Hematopoietic multipotent progenitor cell treated with erythropoietin and hydrocortisone succinate and interleukin-3 and kit ligand, for 6 days (in vitro differentiated cells): ENCODE measurements around the gene IFI27.
"Not testable (repeated sequence)": the region's sequence is repeated elsewhere in the genome, so short reads cannot be mapped to it uniquely, and the experiment has no call there.

Experiments used
- DNase-seq: peaks from one replicate; pipeline ENCODE4 v3.0.0-alpha.2; 2015

IFI27 gene

GRCh38 chr14:94126800-94127199 lies 16.3 kb downstream of the IFI27 start:
- no peak for DNase-seq

GRCh38 chr14:94127330-94127729 lies 16.8 kb downstream of the IFI27 start:
- no peak for DNase-seq

DNA sequence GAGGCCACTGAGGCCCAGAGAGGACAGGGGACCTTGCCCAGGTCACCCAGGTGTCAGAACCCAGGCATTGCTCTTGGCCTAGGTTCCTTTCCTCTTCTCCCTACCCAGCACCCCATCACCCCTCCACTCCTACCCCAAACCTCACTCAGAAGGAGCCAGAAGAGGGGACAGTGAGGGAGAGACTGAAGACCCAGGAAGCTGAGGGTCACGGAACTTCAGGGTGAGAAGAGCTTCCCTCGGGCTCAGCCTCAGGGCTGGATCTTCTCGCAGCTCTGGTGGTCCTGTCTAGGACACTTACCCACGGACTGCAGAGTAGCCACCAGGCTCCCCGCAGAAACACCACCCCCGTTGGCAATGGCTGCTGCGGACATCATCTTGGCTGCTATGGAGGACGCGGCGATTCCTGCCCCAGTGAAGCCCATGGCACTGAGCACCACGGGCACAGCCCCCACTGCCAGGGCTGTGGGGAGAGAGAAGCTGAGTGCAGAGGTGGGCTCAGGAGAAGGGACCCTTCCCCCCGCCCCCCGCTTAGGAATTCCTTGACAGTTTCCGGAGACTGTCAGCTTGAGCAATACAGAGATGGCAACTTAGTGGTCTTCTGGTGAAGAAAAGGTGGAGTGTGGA lies 17.8 kb downstream of the IFI27 start:
- DNase-seq = no peak

DNA sequence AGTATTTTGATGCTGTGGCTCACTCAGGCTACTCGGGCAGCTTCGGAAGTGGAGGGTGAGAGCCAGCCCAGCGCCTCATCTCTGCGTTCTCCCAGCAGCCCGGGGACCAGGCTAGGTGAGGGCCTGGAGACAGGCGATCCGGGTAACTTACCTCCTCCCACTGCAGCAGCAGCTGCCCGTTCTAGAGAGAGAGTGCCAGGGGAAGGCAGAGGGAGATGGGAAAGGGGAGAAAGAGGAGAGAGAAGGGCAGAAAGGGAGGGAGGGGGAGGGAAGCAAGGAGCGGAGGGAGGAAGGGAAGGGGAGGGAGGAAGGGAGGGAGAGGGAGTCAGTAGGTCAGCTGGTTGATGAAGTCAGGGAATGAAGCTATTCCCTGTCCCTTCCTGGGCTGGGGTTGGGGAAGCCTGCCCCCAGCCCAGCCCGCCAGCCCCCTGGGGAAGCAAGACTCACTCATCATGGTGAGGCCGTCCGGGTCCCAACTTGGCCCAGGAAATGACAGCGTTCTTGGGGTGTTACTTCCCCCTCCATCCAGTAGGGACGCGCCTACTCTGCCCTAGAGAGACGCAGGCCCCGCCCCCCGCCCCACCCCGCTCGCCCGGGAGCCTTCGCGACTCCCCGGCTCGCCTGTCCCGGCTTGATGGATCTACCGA lies 18.7 kb downstream of the IFI27 start, which contains the start of gene IFI27L2:
IFI27L2 (minus strand) TSS at position 494 of the 647 bp plus-strand sequence; CDS start at position 454, 40 bp downstream.
- DNase-seq = peak; percentile 87

DNA sequence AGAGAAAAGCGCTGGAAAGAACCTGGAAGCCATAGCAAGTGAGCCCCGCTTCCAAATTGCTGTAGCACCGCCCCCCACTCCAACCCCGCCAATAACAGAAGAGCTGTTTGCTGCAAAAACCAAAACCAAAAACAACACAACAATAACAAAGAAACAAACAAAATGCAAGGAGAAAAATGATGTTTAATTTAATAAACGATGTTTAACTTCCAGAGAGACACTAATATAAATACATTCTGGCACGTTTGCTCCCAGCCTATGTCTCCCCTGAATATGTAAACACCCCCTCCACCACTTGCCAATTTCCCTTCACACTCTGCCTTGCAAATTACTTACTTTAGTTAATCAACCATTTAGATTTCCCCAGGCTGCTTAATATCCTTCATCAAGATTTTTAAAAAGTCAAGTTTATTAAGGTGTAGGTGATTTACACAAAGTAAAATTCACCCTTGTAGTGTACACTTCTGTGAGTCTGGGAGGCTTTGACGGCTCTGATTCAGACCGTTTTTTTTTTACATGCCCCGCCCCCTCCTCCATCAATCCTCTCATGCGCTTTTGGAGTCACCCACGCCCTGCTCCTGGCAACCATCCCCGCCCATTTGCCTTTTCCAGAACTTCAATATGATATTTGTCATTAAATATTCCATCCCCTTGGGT lies 19.4 kb downstream of the IFI27 start:
- peak; percentile 62 for DNase-seq

DNA sequence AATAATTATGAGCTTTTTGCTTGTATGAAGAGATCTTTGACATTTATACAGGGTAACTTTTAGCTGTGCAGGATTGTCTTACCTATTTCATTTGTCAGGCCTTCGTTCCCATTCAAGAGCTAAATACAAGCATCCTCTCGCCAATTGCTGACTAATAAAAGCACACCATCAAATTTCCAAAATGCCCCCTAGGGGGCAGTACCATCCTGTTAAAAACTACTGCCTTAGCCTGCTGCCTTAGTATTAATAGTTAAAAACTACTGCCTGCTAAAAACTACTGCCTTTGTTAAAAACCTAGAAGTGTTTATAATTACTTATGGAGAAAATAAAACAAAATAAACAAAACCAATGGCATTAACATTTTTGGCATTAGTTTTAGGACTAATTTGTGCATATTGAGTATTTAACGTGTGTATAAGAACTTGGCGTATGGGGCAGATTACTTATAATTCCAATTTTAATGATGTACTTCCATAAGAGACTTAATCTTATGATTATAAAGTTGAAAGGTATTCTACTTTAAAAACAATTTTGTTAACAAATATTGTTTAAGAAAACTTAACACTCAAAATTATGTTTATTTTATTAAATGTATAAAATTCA lies 21.9 kb downstream of the IFI27 start:
- DNase-seq = peak; percentile 89

DNA sequence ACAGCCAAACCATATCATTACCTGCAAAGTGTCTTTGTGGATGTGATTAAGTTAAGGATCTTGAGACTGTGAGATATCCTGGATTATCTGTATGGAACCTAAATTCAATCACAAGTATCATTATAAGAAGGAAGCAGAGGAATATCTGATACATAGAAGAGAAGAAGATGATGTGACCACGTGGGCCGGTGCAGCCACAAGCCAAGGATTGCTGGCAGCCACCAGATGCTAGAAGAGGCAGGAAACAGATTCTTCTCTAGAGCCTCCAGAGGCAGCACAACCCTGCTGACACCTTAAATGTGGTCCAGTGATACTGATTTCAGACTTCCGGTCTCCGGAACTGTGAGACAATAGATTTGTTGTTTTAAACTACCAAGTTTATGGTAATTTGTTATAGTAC lies 24.9 kb downstream of the IFI27 start:
- DNase-seq = no peak

- peak; percentile 89 for DNase-seq
Observed at GRCh38 chr14:94136575-94137331, 26.2 kb downstream of the IFI27 start.

DNA sequence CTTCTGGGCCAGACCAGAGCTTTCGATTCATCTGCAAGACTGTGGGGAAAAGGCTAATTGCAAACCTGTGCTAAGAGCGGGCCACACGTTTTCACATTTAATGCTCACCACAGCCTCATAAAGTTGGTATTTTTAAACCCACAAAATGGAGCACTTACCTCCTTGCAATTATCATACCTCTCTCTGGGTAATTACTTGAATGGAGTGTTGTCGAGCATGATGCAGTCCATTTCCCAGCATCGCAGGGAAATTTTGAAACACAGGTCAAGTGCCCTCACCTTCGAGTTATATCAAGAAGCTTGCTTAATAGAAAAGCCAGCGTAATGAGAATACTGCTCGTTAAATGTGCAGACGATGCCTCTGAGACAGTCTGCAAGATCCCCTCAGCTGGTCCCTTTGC lies 27.7 kb downstream of the IFI27 start:
- DNase-seq = no peak

GRCh38 chr14:94139006-94139405 lies 28.5 kb downstream of the IFI27 start:
- no peak for DNase-seq

GRCh38 chr14:94139421-94139820 lies 28.9 kb downstream of the IFI27 start:
- DNase-seq = no peak

DNA sequence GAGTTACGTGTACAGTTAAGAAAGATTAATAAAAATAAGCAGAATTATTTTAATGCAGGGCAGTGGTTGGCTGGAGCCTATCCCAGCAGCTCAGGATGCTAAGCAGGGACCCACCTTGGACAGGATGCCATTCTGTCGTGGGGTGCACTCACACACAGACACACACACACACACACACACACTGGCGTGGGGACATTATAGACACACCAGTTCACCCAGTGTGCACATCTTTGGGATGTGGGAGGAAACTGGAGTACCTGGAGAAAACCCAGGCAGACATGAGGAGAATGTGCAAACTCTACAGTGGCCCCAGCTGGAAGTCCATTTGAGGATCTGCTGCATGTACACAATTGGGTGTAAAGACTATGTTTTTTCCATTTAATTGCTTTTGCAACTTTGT lies 31.7 kb downstream of the IFI27 start:
- no peak for DNase-seq

- no peak for DNase-seq
Observed at GRCh38 chr14:94142836-94143235, 32.3 kb downstream of the IFI27 start.

DNA sequence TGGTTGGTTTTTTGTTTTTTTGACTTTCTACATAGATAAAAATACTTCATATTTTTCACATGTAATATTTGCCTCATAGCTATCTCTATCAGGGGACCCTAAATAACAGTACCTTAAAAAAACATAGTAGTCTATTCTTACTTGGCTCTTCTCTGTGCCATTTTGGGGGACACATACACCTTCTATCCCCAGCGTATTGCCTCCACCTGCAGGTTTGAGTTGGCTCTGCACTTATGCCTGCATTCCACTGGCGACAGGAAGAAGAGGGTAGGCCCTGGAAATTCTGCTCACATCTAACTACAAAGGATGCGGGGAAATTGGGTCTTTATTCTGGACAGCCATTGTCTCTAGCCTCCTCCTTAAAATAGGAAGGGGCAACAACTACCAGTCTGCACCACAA lies 32.7 kb downstream of the IFI27 start:
- DNase-seq = peak; percentile 40

DNA sequence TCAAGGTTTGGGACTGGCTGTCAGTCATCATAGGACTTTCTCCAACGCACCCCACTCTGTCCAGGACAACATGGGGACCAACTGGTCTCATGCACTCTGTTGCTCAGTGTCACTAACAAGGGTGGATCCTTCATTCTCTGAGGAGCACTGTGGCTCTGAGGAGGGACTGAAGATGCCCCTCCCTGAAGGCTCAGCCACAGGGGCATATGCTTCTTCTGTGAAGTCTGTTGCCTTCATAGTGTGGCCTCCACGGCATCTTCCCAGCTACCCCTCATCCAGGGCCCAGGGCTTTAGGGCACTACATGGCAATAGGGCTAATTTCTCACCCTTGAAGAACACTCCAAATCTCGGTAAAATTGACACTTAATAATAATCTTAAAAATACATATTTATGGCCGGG lies 33.2 kb downstream of the IFI27 start:
- no peak for DNase-seq

GRCh38 chr14:94144765-94145164 lies 34.2 kb downstream of the IFI27 start:
- no peak for DNase-seq

DNA sequence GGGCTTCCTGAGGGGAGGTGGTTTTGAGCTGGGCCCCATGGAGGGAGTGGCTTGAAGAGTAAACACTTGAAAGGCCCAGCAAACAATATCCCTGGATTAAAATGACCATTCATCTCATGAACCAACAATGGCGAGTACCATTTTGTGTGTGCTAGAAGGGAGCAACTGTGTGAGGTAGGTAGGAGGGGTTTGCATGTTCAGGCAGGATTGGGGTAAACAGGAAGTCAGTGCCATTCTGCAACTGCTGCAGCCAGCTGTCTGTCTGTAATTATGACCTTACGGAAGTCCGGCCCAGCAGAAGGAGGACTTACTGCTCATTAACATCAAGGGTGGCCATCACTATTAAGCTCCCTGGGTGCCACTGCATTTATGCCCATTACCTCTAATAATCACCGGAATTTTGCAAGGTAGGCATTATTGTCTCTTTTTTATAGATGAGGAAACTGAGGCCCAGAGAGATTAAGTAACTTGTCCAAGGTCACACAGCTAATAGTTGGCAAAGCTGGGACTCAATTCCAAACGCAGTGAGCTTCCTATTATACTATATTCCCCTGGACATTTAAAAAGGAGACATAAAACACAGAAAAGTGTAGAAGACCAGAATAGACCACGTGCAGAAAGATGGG lies 35.5 kb downstream of the IFI27 start:
- DNase-seq = no peak

DNA sequence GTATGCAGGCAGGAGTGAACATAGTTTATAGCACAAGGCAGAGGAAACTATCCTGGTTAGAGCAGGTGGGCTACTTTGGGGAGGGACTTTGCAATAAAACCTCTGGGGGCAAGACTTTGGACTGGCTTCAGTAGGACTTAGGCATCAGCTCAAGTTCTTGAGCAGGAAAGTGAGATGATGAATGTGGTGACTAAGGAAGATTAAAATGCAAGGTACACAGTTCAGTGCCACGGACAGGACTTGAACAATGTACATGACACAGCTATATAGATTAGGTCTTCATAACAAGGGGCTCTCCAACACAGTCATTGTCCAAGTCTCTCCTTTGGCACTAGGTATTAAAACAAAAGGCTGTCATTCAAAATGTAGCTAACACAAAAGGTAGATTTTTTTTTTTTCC lies 42.1 kb downstream of the IFI27 start:
- DNase-seq = no peak

DNA sequence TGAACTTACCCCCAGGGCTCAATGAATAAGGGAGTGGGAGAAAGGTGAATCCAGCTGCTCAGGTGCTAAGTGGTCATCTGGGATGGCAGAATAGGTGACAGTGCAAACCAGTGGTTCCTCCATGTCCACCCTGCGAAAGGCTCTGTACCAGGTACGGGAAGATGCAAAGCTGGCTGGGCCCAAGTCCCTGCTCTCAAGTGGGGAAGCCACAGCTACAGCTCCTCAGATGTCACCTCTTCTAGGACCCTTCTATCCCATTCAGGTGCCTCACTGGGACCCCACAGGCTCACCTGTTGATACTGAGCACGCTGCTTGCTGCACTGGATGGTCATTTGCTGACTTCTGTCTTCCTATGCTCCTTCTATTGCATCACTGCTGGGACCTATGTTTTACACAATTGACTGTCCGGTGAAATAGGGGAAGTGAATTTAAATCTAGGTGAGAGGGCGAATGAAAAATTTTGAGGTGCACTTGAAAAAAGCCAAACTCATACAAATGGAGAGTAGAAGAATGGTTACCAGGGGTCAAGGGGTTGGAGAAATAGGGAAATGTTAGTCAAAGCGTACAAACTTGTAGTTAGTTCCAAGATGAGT lies 43.3 kb downstream of the IFI27 start:
- no peak for DNase-seq

- not testable (repeated sequence) for DNase-seq
Observed at GRCh38 chr14:94156143-94156542, 45.6 kb downstream of the IFI27 start.

GRCh38 chr14:94157197-94157596 lies 46.7 kb downstream of the IFI27 start:
- DNase-seq = no peak

DNA sequence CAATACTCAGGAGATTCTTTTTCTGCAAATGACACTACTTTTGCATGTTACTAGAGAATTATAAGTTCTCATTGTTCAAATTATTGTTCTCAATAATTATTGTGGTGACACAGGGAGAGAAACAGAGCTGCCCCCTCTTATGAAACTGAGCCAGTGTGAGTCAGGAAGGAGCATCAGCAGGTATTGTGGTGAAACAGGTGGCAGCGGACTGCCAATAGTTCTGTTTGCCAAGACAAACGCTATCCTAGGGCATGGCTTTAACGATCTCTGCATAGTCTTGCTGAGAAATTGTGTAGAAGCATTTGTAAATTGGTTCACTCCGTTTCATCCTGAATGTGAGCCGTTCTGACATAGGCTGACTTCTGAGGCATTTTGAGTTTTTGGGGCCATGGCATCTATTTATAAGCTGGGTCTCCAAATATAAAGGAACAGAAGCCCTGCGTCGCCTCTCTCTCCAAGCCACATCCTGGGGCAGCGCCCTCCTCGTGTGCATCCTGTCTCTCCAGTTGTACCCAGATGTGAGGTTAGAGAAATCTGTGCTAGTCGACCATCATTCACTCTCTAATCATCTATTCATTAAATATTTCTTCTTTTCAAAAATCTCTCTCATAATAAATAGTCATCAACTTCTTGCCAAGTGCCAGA lies 47.8 kb downstream of the IFI27 start:
- no peak for DNase-seq
